HepG2 (cell line): ENCODE measurements around the gene EIF1AD. TPM values are rescaled to one million over a fixed set of nuclear protein-coding genes. Genes with fewer than 3 reads are reported as not detected.
A peak's percentile ranks its signal among the peaks of the same experiment; 100 is the strongest.

ENCODE experiments used
- ARID2 ChIP-seq: sonication (generic); formaldehyde crosslinking; IDR thresholded peaks from 2 replicates; pipeline ENCODE4 v1.8.1; 2022; ENCODE audit warnings: mild to moderate bottlenecking, missing genetic modification reagents, borderline replicate concordance
- KDM2A ChIP-seq: sonication (generic); formaldehyde crosslinking; IDR thresholded peaks from 2 replicates; pipeline ENCODE4 v1.4.0; 2020; ENCODE audit warnings: low read depth, missing genetic modification reagents, borderline replicate concordance
- KDM5B ChIP-seq: sonication (generic); formaldehyde crosslinking; IDR thresholded peaks from 2 replicates; pipeline ENCODE4 v1.4.0; 2020; ENCODE audit warnings: missing genetic modification reagents, mild to moderate bottlenecking, borderline replicate concordance
- MAFF ChIP-seq: IDR thresholded peaks from 2 replicates; pipeline ENCODE4 v1.6.1; 2011; ENCODE audit warnings: low read depth, low read length, improper control_type of control experiment
- MED1 ChIP-seq: sonication (generic); formaldehyde crosslinking; IDR thresholded peaks from 2 replicates; pipeline ENCODE4 v1.4.0; 2020; ENCODE audit warnings: missing genetic modification reagents
- MEIS1 ChIP-seq: sonication (generic); formaldehyde crosslinking; IDR thresholded peaks from 2 replicates; pipeline ENCODE4 v1.9.0; 2021; ENCODE audit warnings: mild to moderate bottlenecking, missing genetic modification reagents, moderate library complexity, borderline replicate concordance
- MLLT10 ChIP-seq: sonication (generic); formaldehyde crosslinking; IDR thresholded peaks from 2 replicates; pipeline ENCODE4 v1.4.0; 2020; ENCODE audit warnings: missing genetic modification reagents
- MTA3 ChIP-seq: sonication (generic); formaldehyde crosslinking; IDR thresholded peaks from 2 replicates; pipeline ENCODE4 v1.4.0; 2020; ENCODE audit warnings: missing genetic modification reagents
- NR1H2 ChIP-seq: sonication (generic); formaldehyde crosslinking; IDR thresholded peaks from 2 replicates; pipeline ENCODE4 v1.8.1; 2022; ENCODE audit warnings: low read depth, missing genetic modification reagents, borderline replicate concordance
- NR2F2 ChIP-seq: IDR thresholded peaks from 2 replicates; pipeline ENCODE4 v1.6.1; 2012; ENCODE audit warnings: low read depth, inconsistent platforms, borderline replicate concordance
- PAWR ChIP-seq: sonication (generic); formaldehyde crosslinking; IDR thresholded peaks from 2 replicates; pipeline ENCODE4 v1.4.0; 2020; ENCODE audit warnings: missing genetic modification reagents, mild to moderate bottlenecking, borderline replicate concordance
- PCBP1 ChIP-seq: fragments of 200-400 bp; formaldehyde crosslinking; IDR thresholded peaks from 2 replicates; pipeline ENCODE4 v1.6.1; 2017; ENCODE audit warnings: mild to moderate bottlenecking, low read depth, low read length, borderline replicate concordance
- REL ChIP-seq: sonication (generic); formaldehyde crosslinking; conservative IDR thresholded peaks from 2 replicates; pipeline ENCODE4 v1.8.0; 2022; ENCODE audit warnings: mild to moderate bottlenecking, missing genetic modification reagents, moderate library complexity
- SP1 ChIP-seq, 2 experiments: fragments of 450-650 bp in 1 of 2; sonication (generic) in 1 of 2; formaldehyde crosslinking in 1 of 2; IDR thresholded peaks; 2 replicates each; pipeline versions ENCODE4 v1.4.0 to v1.6.1; 2016 to 2020; ENCODE audit warnings: missing genetic modification reagents in 1 of 2
- ZFYVE20 ChIP-seq: sonication (generic); formaldehyde crosslinking; IDR thresholded peaks from 2 replicates; pipeline ENCODE4 v1.8.0; 2023; ENCODE audit warnings: low read depth, mild to moderate bottlenecking, moderate library complexity, missing genetic modification reagents, borderline replicate concordance
- ZNF3 ChIP-seq: IDR thresholded peaks from 2 replicates; pipeline ENCODE4 v1.7.0; 2017; ENCODE audit warnings: inconsistent platforms
- ZNF30 ChIP-seq: sonication (generic); formaldehyde crosslinking; IDR thresholded peaks from 2 replicates; pipeline ENCODE4 v1.5.0; 2020; ENCODE audit warnings: mild to moderate bottlenecking, missing genetic modification reagents
- ZNF496 ChIP-seq: sonication (generic); formaldehyde crosslinking; IDR thresholded peaks from 2 replicates; pipeline ENCODE4 v1.8.1; 2023; ENCODE audit warnings: mild to moderate bottlenecking, moderate library complexity, missing genetic modification reagents; ENCODE audit not compliant: insufficient replicate concordance
- ZNF607 ChIP-seq: sonication (generic); formaldehyde crosslinking; IDR thresholded peaks from 2 replicates; pipeline ENCODE4 v1.5.1; 2020; ENCODE audit warnings: missing genetic modification reagents, mild to moderate bottlenecking, borderline replicate concordance
- ZNF674 ChIP-seq: sonication (generic); formaldehyde crosslinking; IDR thresholded peaks from 2 replicates; pipeline ENCODE4 v1.5.0; 2020; ENCODE audit warnings: low read depth, mild to moderate bottlenecking, missing genetic modification reagents
- ZNF777 ChIP-seq: sonication (generic); formaldehyde crosslinking; IDR thresholded peaks from 2 replicates; pipeline ENCODE4 v1.4.0; 2020; ENCODE audit warnings: missing genetic modification reagents
- ZNF841 ChIP-seq: sonication (generic); formaldehyde crosslinking; IDR thresholded peaks from 2 replicates; pipeline ENCODE4 v1.8.1; 2023; ENCODE audit warnings: missing genetic modification reagents, borderline replicate concordance
- polyA plus RNA-seq, 8 experiments: library from polyadenylated mRNA; depleted of rRNA in 3 of 8; stranded (reverse) in 7 of 8; unstranded in 1 of 8; fragments of >200 nt; fragmentation: Illumina TruSeq in 4 of 8; extraction: Trizol in 4 of 8; gene quantifications; 2 replicates each; pipeline versions ENCODE4 v1.2.1 to v1.2.3, GENCODE V29; 2011 to 2016; ENCODE audit warnings: low read depth in 4 of 8, missing spikeins in 1 of 8, mixed read lengths in 1 of 8; ENCODE audit not compliant: insufficient read depth in 1 of 8
- total RNA-seq, 5 experiments: library from RNA; depleted of rRNA; stranded (reverse); fragments of >200 nt; fragmentation: Illumina TruSeq; extraction: Trizol; gene quantifications; 2 replicates each; pipeline ENCODE4 v1.2.3, GENCODE V29; 2016; ENCODE audit warnings: low read depth in 1 of 5
- TF ChIP-seq, protein P1 (sequence below): IDR thresholded peaks from 2 replicates; pipeline ENCODE4 v1.6.1; 2018; ENCODE audit warnings: missing genetic modification reagents, mild to moderate bottlenecking, missing compliant biosample characterization
- TF ChIP-seq, protein P2 (sequence below), 2 experiments: sonication (generic) in 1 of 2; formaldehyde crosslinking in 1 of 2; IDR thresholded peaks; 2 replicates each; pipeline versions ENCODE4 v1.4.0 to v1.6.1; 2016 to 2020; ENCODE audit warnings: borderline replicate concordance in 1 of 2, low read depth in 1 of 2, mild to moderate bottlenecking in 1 of 2, missing genetic modification reagents in 1 of 2

The EIF1AD gene
- total and polyA plus RNA-seq, 2 of the 13 experiments (the other 11 are each of a cell fraction or from before 2014, with no cell fraction given), result 18.2 to 30.8 TPM

DNA sequence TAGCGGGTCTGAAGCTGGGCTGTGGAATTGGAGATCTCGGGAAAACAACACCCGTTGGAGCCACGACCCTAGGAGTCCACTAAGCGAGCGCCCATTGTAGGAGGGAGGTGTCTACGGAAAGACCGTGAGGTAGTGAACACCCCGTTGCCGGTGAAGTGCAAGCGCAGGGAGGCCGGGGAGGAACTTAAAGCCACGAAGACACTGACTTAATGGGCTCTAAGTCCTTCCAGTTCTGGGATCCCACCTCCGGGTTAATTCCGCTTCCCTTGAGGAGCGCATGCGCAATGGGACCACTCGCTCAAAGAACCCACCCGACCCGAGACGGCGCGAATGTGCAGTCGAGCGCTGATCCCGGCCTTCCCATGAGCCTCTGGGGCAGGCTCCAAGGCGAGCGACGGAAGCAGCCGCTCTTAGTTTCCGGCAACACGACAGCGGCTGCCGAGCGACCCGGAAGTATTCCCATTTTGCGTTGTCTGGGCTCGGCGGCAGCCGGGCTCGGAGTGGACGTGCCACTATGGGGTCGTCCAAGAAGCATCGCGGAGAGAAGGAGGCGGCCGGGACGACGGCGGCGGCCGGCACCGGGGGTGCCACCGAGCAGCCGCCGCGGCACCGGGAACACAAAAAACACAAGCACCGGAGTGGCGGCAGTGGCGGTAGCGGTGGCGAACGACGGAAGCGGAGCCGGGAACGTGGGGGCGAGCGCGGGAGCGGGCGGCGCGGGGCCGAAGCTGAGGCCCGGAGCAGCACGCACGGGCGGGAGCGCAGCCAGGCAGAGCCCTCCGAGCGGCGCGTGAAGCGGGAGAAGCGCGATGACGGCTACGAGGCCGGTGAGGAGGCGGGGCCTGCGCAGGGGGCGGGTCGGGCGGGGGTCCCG, 40.5 kb downstream of the EIF1AD start, which contains the start of gene SART1 (continued):
- TF ChIP-seq MTA3 (CRISPR knock-in tag), result no peak
- TF ChIP-seq SP1 (IDR thresholded peaks at IDR 0.05), result no peak
- TF ChIP-seq SP1 (CRISPR knock-in tag; IDR thresholded peaks at IDR 0.05), result no peak; the same call in 1 of the 2 replicates
- TF ChIP-seq KDM2A, result peak; percentile 97
- TF ChIP-seq ZNF30 (CRISPR knock-in tag), result no peak; the same call in 1 of the 2 replicates
- peak; percentile 77; the same call in 1 of the 2 replicates for TF ChIP-seq ARID2 (CRISPR knock-in tag)
- TF ChIP-seq REL (CRISPR knock-in tag), result no peak
- no peak for TF ChIP-seq MEIS1
- no peak for TF ChIP-seq ZNF496 (CRISPR knock-in tag)
- TF ChIP-seq KDM5B (CRISPR knock-in tag), result peak; percentile 78; the same call in 1 of the 2 replicates
- peak; percentile 73; the same call in 1 of the 2 replicates for TF ChIP-seq ZNF777 (CRISPR knock-in tag)
- peak; percentile 81 for TF ChIP-seq MED1 (CRISPR knock-in tag)
- TF ChIP-seq PCBP1, result 0 out of 2 replicates have a peak, but pooled peaks have one; percentile 40
- TF ChIP-seq MAFF, result no peak
- peak; percentile 31; the same call in 1 of the 2 replicates for TF ChIP-seq ZNF3 (CRISPR knock-in tag)
- TF ChIP-seq NR1H2, result no peak
- TF ChIP-seq, protein P1, sequence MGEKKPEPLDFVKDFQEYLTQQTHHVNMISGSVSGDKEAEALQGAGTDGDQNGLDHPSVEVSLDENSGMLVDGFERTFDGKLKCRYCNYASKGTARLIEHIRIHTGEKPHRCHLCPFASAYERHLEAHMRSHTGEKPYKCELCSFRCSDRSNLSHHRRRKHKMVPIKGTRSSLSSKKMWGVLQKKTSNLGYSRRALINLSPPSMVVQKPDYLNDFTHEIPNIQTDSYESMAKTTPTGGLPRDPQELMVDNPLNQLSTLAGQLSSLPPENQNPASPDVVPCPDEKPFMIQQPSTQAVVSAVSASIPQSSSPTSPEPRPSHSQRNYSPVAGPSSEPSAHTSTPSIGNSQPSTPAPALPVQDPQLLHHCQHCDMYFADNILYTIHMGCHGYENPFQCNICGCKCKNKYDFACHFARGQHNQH (CRISPR knock-in tag), result no peak; the same call in 1 of the 2 replicates
- TF ChIP-seq ZFYVE20 (CRISPR knock-in tag), result no peak
- no peak for TF ChIP-seq ZNF674 (CRISPR knock-in tag)
- no peak for TF ChIP-seq MLLT10 (CRISPR knock-in tag)
- no peak for TF ChIP-seq ZNF607 (CRISPR knock-in tag)
- TF ChIP-seq NR2F2, result no peak
- TF ChIP-seq, protein P2, sequence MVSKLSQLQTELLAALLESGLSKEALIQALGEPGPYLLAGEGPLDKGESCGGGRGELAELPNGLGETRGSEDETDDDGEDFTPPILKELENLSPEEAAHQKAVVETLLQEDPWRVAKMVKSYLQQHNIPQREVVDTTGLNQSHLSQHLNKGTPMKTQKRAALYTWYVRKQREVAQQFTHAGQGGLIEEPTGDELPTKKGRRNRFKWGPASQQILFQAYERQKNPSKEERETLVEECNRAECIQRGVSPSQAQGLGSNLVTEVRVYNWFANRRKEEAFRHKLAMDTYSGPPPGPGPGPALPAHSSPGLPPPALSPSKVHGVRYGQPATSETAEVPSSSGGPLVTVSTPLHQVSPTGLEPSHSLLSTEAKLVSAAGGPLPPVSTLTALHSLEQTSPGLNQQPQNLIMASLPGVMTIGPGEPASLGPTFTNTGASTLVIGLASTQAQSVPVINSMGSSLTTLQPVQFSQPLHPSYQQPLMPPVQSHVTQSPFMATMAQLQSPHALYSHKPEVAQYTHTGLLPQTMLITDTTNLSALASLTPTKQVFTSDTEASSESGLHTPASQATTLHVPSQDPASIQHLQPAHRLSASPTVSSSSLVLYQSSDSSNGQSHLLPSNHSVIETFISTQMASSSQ (IDR thresholded peaks at IDR 0.05; ENCODE audit: low read depth), result no peak
- TF ChIP-seq, protein P2 (CRISPR knock-in tag; IDR thresholded peaks at IDR 0.05; ENCODE audit: borderline replicate concordance), result peak; percentile 64; the same call in 1 of the 2 replicates
- TF ChIP-seq PAWR (CRISPR knock-in tag), result no peak
- no peak for TF ChIP-seq ZNF841 (CRISPR knock-in tag)
